GM12892 (cell line): ENCODE measurements around the gene IL13RA1.

Experiments used
- POLR2A ChIP-seq: IDR thresholded peaks from 2 replicates; pipeline ENCODE4 v1.6.1; 2011; ENCODE audit warnings: low read depth, low read length, control low read depth
- POLR2AphosphoS5 ChIP-seq: IDR thresholded peaks from 2 replicates; pipeline ENCODE4 v1.6.1; 2011; ENCODE audit warnings: low read depth, low read length, control low read depth
- TAF1 ChIP-seq: IDR thresholded peaks from 2 replicates; pipeline ENCODE4 v1.6.1; 2011; ENCODE audit warnings: low read depth, mild to moderate bottlenecking, control low read depth, low read length, borderline replicate concordance

GRCh38 chrX:118802857-118803256 lies 75.5 kb downstream of the IL13RA1 start:
- TF ChIP-seq POLR2A (no peak), POLR2AphosphoS5 (no peak), TAF1 (no peak)
